ENCODE measurements around the gene GALNT9.

The GALNT9 gene

DNA sequence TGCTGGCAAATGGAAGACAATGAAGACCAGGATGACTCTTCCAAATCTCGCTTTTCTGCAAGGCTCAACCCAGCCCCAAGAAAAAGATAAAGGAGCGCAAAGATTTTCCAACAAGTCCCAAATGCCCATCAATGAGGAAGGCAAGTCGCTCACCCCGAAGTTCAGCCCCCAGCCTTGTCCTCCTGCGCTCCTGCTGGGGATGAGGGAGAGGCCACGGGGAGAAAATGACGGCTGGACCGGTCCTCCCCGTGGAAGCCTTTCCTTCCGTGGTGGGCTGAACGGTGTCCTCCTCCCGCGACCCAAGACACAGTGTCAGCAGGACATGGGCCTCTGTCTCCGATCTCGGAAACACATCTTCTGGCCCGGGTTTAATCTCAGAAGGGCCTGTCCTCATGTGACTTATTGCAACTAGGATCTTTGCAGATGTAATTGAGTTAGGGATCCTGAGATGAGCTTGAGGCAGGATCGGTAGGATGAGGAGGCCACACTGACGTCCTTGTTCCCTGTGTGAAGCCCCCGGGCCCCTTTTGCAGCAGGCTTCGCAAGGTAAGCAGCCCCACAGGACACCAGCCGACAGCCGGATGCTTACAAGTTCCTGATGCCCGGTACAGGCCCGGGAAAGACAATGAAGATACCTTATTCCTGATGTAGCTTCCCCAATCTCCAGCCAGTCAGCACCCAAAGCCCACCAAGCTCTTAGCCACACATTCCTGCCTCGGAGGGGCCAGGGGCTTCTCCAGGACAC is 64.2 kb downstream of the GALNT9 start:
- Histone ChIP-seq H3K27ac (ENCODE audit: low read depth, low read length) (no peak overlapping the region), H3K79me2 (ENCODE audit: control insufficient read depth, insufficient read depth, low read length, unreplicated experiment) (no peaks in the 10 kb centered on the region), H3K36me3 (ENCODE audit: insufficient read depth, low read length) (no peaks in the 10 kb centered on the region)

DNA sequence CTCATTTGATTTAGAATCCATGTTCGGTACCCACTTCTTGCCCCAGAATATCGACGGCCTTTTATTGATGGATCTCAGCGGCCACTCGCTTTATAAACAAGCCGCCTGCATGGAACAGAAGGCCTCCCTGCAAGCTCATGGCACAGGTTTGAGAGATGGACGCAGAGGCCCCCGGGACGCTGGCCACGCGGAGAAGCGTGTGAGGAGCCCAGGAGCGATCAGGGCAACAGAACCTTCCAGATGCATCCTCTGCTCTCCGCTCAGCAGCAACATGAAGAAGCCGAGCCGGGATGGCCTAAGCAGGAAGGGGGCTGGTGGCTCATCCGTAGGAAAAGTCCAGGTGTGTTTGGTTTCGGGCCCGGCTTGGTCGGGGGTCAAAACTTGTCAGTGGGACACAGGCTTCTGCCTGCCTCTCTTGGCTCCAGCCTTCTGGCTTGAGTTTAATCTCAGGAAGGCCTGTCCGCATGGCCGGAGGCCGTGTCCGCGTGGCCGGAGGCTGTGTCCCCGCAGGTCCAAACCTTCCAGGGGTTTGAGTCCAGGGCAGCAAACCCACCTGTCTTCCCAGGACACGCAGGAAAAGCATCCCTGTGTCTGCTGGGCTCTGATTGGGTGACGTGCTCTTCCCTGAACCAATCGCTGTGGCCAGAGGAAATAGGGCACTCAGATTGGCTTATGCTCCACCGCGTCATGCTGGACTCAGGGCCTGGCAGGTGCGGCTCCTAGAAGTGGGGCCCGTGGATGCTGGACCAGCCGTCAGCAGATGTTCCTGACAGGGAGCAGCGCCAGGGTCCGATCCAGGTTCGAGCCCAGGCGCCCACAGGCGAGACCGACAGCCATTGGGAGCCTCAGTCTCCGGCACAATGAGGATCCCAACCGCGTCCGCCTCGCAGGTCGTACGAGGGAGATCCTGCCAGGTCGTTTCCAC is 65.0 kb downstream of the GALNT9 start:
- H3K27ac ChIP-seq (ENCODE audit: low read depth, low read length), result no peak overlapping the region
- no peaks in the 10 kb centered on the region for H3K27me3 ChIP-seq (ENCODE audit: insufficient read depth, low read length)
- no peaks in the 10 kb centered on the region for H3K36me3 ChIP-seq (ENCODE audit: insufficient read depth, low read length)
- H2AFZ ChIP-seq (ENCODE audit: low read length, unreplicated experiment), result no peak overlapping the region
- no peak overlapping the region for H3K4me3 ChIP-seq (ENCODE audit: low read depth, low read length)
- H3K4me1 ChIP-seq (ENCODE audit: control insufficient read depth, insufficient read depth, low read length, unreplicated experiment), result no peaks in the 10 kb centered on the region
- no peaks in the 10 kb centered on the region for H3K79me2 ChIP-seq (ENCODE audit: control insufficient read depth, insufficient read depth, low read length, unreplicated experiment)

More for the DNA sequence above, 64.2 kb downstream of the GALNT9 start:
- no peak overlapping the region for H3K4me3 ChIP-seq (ENCODE audit: low read depth, low read length)
- no peak overlapping the region for H2AFZ ChIP-seq (ENCODE audit: low read length, unreplicated experiment)
- no peaks in the 10 kb centered on the region for H3K4me1 ChIP-seq (ENCODE audit: control insufficient read depth, insufficient read depth, low read length, unreplicated experiment)
- no peaks in the 10 kb centered on the region for H3K27me3 ChIP-seq (ENCODE audit: insufficient read depth, low read length)

DNA sequence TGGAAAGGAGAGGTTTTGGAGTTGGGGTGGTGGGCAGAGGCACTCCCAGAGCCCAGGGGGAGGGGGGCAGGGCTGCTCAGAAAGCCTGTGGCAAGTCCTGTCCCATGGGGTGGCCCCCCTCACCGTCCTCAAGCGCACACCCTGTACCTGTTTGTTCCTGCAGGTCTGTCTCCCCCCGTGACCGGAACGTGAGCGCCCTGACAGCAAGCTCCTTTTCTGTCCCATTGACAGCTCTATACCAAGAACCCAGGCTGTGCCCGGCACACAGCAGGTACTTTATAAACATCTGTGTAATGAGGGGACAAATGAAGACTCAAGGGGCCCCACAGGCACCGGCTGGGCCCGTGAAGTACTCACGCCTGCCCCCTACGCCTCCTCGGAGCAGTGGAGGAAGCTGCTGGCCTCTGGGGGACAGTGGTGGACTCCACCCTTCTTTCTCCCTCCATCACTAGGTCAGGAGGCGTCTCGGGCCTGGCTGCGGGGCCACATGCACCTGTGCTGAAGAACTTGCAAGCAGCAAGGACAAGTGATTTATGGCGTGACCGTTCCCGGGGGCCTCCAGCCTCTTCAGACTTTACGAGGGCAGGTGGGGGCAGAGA is 65.8 kb downstream of the GALNT9 start:
- H3K4me3 ChIP-seq (ENCODE audit: low read depth, low read length), result no peak overlapping the region
- no peaks in the 10 kb centered on the region for H3K4me1 ChIP-seq (ENCODE audit: control insufficient read depth, insufficient read depth, low read length, unreplicated experiment)
- no peaks in the 10 kb centered on the region for H3K79me2 ChIP-seq (ENCODE audit: control insufficient read depth, insufficient read depth, low read length, unreplicated experiment)
- no peaks in the 10 kb centered on the region for H3K36me3 ChIP-seq (ENCODE audit: insufficient read depth, low read length)
- H3K27me3 ChIP-seq (ENCODE audit: insufficient read depth, low read length), result no peaks in the 10 kb centered on the region
- no peak overlapping the region for H3K27ac ChIP-seq (ENCODE audit: low read depth, low read length)
- no peak overlapping the region for H2AFZ ChIP-seq (ENCODE audit: low read length, unreplicated experiment)

DNA sequence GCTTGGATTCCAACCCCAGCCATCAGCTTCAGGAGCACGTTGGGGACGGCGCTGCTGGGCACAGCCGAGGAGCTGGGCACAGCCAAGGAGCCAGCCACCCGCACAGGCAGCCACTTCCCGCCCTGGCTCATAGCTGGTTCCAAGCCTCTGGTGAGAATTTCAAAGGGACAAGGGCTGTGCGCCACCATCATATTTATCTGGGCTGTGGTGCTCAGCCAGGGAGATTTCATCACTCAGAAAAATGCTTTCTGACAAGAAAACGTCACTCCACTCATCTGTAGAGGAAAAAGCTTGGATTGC is 66.4 kb downstream of the GALNT9 start:
- Histone ChIP-seq H3K4me3 (ENCODE audit: low read depth, low read length) (no peak overlapping the region), H3K27ac (ENCODE audit: low read depth, low read length) (no peak overlapping the region), H2AFZ (ENCODE audit: low read length, unreplicated experiment) (no peak overlapping the region), H3K27me3 (ENCODE audit: insufficient read depth, low read length) (no peaks in the 10 kb centered on the region), H3K4me1 (ENCODE audit: control insufficient read depth, insufficient read depth, low read length, unreplicated experiment) (no peaks in the 10 kb centered on the region), H3K79me2 (ENCODE audit: control insufficient read depth, insufficient read depth, low read length, unreplicated experiment) (no peaks in the 10 kb centered on the region), H3K36me3 (ENCODE audit: insufficient read depth, low read length) (no peaks in the 10 kb centered on the region)

DNA sequence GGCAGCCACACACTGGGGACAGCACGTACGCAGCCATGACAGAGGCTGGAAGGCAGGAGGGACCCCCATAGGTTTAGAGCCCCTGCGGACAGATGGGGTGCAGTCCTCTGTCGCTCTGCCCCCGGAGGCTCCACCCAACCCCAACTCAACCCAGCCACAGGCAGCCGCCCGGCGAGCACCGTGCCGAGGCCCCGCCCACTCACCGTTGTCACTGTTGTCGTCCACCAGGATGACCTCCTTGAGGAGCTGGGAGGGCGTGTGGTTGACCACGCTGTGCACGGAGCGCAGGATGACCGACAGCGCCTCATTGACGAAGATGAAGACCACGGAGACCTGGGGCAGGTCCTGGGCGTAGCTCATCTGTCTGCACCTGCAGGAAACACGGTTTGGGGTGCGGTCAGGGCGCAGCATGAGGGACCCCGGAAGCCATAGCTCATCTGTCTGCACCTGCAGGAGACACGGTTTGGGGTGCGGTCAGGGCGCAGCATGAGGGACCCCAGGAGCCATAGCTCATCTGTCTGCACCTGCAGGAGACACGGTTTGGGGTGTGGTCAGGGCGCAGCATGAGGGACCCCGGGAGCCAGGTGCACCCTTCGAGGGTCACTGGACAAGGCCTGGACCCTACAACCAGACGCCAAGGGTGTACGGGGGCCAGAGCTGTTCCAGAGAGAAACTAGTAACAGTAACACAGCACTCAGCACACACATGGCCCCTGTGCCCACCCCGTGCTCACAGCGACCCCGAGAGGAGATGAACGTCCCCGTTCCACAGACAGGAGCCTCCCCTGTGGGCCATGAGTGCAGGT is 66.9 kb downstream of the GALNT9 start:
- Histone ChIP-seq H3K4me1 (ENCODE audit: control insufficient read depth, insufficient read depth, low read length, unreplicated experiment) (no peaks in the 10 kb centered on the region), H3K27me3 (ENCODE audit: insufficient read depth, low read length) (no peaks in the 10 kb centered on the region), H3K79me2 (ENCODE audit: control insufficient read depth, insufficient read depth, low read length, unreplicated experiment) (no peaks in the 10 kb centered on the region), H3K4me3 (ENCODE audit: low read depth, low read length) (no peak overlapping the region), H3K36me3 (ENCODE audit: insufficient read depth, low read length) (no peaks in the 10 kb centered on the region), H2AFZ (ENCODE audit: low read length, unreplicated experiment) (no peak overlapping the region), H3K27ac (ENCODE audit: low read depth, low read length) (no peak overlapping the region)

DNA sequence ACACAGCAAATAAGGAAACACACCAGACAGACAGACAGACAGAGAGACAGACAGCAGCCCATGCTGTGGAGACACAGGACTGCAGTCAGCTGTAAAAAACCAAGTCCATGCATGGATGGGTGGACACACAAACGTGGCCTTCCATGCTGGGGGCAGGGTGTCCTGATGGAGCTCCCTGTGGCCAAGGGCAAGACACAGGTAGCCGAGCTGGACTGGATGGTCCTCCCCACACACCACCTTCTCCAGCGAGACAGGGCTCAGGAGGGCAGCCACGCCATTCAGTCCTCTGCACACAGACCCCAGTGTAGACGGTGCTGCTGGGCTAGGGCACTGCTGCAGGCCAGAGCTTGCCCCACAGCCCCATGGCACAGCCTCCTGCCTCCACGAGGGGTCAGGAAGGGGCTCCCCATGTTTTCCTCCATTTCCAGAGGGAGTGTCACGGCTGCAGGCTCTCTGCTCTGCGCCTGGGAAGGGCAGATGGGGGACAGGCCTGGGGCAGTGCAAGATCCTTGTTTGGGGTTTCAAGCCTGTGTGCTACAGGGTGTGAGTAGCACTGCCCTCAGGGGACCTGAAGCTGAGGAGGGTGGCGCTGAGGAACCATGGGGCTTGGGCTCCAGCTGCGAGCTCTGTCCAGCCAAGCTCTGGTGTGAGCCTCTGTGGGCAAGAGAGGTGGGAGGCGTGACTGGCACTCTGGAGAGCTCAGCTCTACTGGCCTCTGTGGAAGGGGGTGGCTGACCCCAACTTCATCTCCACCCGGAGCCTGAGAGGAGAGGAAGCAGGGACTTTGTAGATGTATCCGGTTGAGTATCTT is 67.9 kb downstream of the GALNT9 start:
- H3K36me3 ChIP-seq (ENCODE audit: insufficient read depth, low read length), result no peaks in the 10 kb centered on the region
- H3K79me2 ChIP-seq (ENCODE audit: control insufficient read depth, insufficient read depth, low read length, unreplicated experiment), result no peaks in the 10 kb centered on the region
- H3K4me3 ChIP-seq (ENCODE audit: low read depth, low read length), result no peak overlapping the region
- no peak overlapping the region for H2AFZ ChIP-seq (ENCODE audit: low read length, unreplicated experiment)
- no peak overlapping the region for H3K27ac ChIP-seq (ENCODE audit: low read depth, low read length)
- no peaks in the 10 kb centered on the region for H3K27me3 ChIP-seq (ENCODE audit: insufficient read depth, low read length)
- H3K4me1 ChIP-seq (ENCODE audit: control insufficient read depth, insufficient read depth, low read length, unreplicated experiment), result no peaks in the 10 kb centered on the region

DNA sequence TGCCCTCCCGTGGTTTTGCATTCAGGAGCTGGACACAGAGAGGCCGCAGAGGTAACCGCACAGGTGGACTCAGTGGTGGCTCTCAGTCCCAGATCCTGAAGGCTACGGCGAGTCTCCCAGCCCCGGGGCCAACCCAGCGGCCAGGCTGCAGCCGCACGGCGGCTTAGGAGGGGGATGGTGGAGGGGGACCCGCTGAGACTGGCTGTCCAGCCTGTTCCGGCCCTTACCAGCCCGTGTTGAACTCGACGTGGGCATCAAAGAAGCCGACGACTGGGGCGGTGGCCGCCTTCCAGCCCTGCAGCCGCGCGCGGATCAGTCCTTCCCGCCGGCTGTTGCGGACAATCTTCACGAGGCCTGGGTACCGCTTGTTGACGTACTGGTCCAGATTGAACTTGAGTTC is 68.7 kb downstream of the GALNT9 start:
- Histone ChIP-seq H2AFZ (ENCODE audit: low read length, unreplicated experiment) (no peak overlapping the region), H3K4me1 (ENCODE audit: control insufficient read depth, insufficient read depth, low read length, unreplicated experiment) (no peaks in the 10 kb centered on the region), H3K27ac (ENCODE audit: low read depth, low read length) (no peak overlapping the region), H3K79me2 (ENCODE audit: control insufficient read depth, insufficient read depth, low read length, unreplicated experiment) (no peaks in the 10 kb centered on the region), H3K4me3 (ENCODE audit: low read depth, low read length) (no peak overlapping the region), H3K27me3 (ENCODE audit: insufficient read depth, low read length) (no peaks in the 10 kb centered on the region), H3K36me3 (ENCODE audit: insufficient read depth, low read length) (no peaks in the 10 kb centered on the region)

DNA sequence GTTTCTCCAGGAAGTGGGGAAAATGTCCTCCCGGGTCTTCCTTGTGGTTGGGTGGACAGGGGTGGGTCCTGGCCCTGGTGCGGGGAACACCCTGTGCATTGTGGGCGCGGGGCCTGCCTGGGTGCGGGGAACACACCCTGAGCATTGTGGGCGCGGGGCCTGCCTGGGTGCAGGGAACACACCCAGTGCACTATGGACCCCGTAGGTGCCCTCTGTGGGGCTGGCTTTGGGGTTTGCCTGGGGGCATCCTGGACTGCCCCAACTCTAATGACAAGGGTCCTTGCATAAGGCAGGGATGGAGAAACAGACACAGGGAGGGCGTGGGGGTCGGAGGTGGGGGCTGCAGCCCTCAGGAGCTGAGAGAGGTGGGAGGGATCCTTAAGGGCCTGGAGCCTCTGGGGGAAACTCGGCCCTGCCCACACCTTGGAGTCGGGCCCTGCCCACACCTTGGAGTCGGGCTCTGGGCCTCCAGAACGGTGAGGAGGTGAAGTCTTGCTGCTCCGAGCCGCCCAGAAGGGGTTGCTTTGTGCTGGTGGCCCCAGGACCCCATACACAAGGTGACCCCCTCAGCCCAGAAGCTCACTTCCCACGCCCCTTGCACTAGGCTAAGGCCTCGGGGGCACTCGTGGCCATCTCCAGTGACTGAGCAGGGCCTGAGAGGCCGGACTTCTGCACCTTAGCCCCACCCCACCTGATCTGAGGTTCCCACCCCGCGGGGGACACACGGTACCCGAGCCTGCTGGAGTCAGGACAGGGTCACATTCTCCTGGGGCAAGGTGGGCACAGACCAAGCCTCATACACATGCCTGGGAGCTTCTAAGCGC is 69.3 kb downstream of the GALNT9 start:
- peaks cover 1% of the 10 kb centered on the region; the same call in 1 of the 2 replicates for H3K27me3 ChIP-seq (ENCODE audit: insufficient read depth, low read length)
- H3K4me1 ChIP-seq (ENCODE audit: control insufficient read depth, insufficient read depth, low read length, unreplicated experiment), result no peaks in the 10 kb centered on the region
- H3K27ac ChIP-seq (ENCODE audit: low read depth, low read length), result no peak overlapping the region
- no peaks in the 10 kb centered on the region for H3K36me3 ChIP-seq (ENCODE audit: insufficient read depth, low read length)
- no peaks in the 10 kb centered on the region for H3K79me2 ChIP-seq (ENCODE audit: control insufficient read depth, insufficient read depth, low read length, unreplicated experiment)
- no peak overlapping the region for H3K4me3 ChIP-seq (ENCODE audit: low read depth, low read length)
- no peak overlapping the region for H2AFZ ChIP-seq (ENCODE audit: low read length, unreplicated experiment)

DNA sequence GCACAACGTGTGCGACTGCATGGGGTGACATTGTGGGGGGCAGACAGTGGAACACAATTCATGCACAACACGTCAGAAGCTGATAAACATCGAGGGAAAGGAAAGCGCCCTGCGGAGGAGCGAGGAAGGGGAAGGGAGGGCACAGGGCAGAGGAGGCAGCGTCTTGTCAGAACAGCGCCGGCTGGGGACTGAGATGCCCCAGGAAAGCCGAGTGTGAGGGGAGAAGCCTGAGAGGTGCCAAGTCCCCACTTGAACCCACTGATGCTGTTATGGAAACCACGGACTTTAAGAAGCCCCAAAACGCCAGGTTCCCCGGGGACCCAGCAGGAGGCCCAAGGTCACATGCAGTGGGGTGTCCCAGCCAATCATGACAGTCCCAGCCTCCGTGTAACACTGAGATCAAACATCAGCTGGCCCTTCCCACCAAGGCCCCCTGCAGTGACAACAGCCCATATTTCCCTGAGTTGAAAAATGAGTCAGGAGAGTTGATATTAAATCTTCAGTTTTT is 70.0 kb downstream of the GALNT9 start:
- Histone ChIP-seq H3K79me2 (ENCODE audit: control insufficient read depth, insufficient read depth, low read length, unreplicated experiment) (no peaks in the 10 kb centered on the region), H3K36me3 (ENCODE audit: insufficient read depth, low read length) (no peaks in the 10 kb centered on the region), H3K27ac (ENCODE audit: low read depth, low read length) (no peak overlapping the region), H3K27me3 (ENCODE audit: insufficient read depth, low read length) (peaks cover 6% of the 10 kb centered on the region; the same call in 1 of the 2 replicates), H3K4me1 (ENCODE audit: control insufficient read depth, insufficient read depth, low read length, unreplicated experiment) (no peaks in the 10 kb centered on the region), H3K4me3 (ENCODE audit: low read depth, low read length) (no peak overlapping the region), H2AFZ (ENCODE audit: low read length, unreplicated experiment) (no peak overlapping the region)

Measured in ACC112 (cell line).